ENCODE measurements around the gene HYPK. TPM values are rescaled to one million over a fixed set of nuclear protein-coding genes. Genes with fewer than 3 reads are reported as not detected.
"Not testable (repeated sequence)": the region's sequence is repeated elsewhere in the genome, so short reads cannot be mapped to it uniquely, and the experiment has no call there.

The HYPK gene
- total and polyA plus RNA-seq, 12 donors, result 3.7 to 31.5 (median 20.3) TPM

GRCh38 chr15:43799209-43799944 is 1.0 kb upstream of the HYPK start:
- Histone ChIP-seq H3K27me3 (no peaks in the 10 kb centered on the region), H3K4me1 (replicated peaks in 1 of 2) (peaks cover 17 to 49% of the 10 kb centered on the region in 2 donors), H3K9me3 (replicated peaks in 1 of 3) (no peaks in the 10 kb centered on the region), H3K27ac (peak overlapping the region in 4 of 5 donors; percentile 57 to 98 (median 88)), H3K4me3 (no peak overlapping the region), H3K36me3 (replicated peaks in 1 of 2) (peaks cover 0 to 75% of the 10 kb centered on the region in 2 donors)
- TF ChIP-seq CTCF (IDR thresholded peaks at IDR 0.05), result no peak
- no peak for TF ChIP-seq POLR2A (IDR thresholded peaks at IDR 0.05)
- no peak for DNase-seq
- intact Hi-C loops (cut with DNase I), result no loop called here
- WGBS, 4 donors, result 89 to 93% (median 90%) methylated on average over 16 of the region's 16 CpGs

- 94 to 100% (median 95%) methylated on average over 4 to 8 of the region's 8 CpGs for WGBS, 4 donors
- H3K4me1 ChIP-seq (replicated peaks in 1 of 2), result peaks cover 12 to 44% of the 10 kb centered on the region in 2 donors
- DNase-seq, result peak in 1 of 7 donors; percentile 38
Observed at GRCh38 chr15:43799945-43800285, 484 bp upstream of the HYPK start, which contains the start of gene SERINC4. TSS of gene SERINC4 (minus strand) at chr15:43800220. CDS start at chr15:43799986, 234 bp downstream.

GRCh38 chr15:43802676-43803075 is 2.3 kb downstream of the HYPK start:
- DNase-seq; H3K27me3 ChIP-seq; intact Hi-C loops (cut with DNase I); H3K27ac ChIP-seq; H3K9me3 ChIP-seq (replicated peaks in 1 of 3); H3K4me3 ChIP-seq: not testable (repeated sequence)
- 95 to 99% (median 98%) methylated on average over 7 of the region's 7 CpGs for whole genome bisulfite sequencing, 4 donors
- Histone ChIP-seq H3K4me1 (replicated peaks in 1 of 2) (peaks cover 10 to 23% of the 10 kb centered on the region in 2 donors), H3K36me3 (replicated peaks in 1 of 2) (peaks cover 0 to 77% of the 10 kb centered on the region in 2 donors)

More at GRCh38 chr15:43799945-43800285, 484 bp upstream of the HYPK start, which contains the start of gene SERINC4:
- H3K27me3 ChIP-seq, result no peaks in the 10 kb centered on the region
- peak within 1 kb of the TSS; percentile 57 to 98 (median 82) for H3K27ac ChIP-seq
- peak within 1 kb of the TSS; percentile 55 to 85 (median 71) for H3K4me3 ChIP-seq
- no peak for TF ChIP-seq CTCF (IDR thresholded peaks at IDR 0.05)
- no peak for TF ChIP-seq POLR2A (IDR thresholded peaks at IDR 0.05)
- no peaks in the 10 kb centered on the region for H3K9me3 ChIP-seq (replicated peaks in 1 of 3)
- peaks cover 0 to 76% of the 10 kb centered on the region in 2 donors for H3K36me3 ChIP-seq (replicated peaks in 1 of 2)
- intact Hi-C loops (cut with DNase I), result no loop called here

GRCh38 chr15:43808435-43808950 is 8.1 kb downstream of the HYPK start:
- Histone ChIP-seq H3K9me3 (replicated peaks in 1 of 3) (no peaks in the 10 kb centered on the region), H3K27me3 (no peaks in the 10 kb centered on the region), H3K4me3 (no peak overlapping the region), H3K27ac (no peak overlapping the region), H3K36me3 (replicated peaks in 1 of 2) (peaks cover 0 to 98% of the 10 kb centered on the region in 2 donors), H3K4me1 (replicated peaks in 1 of 2) (no peaks in the 10 kb centered on the region)
- TF ChIP-seq POLR2A (IDR thresholded peaks at IDR 0.05) (no peak), CTCF (IDR thresholded peaks at IDR 0.05) (no peak)
- intact Hi-C loops (cut with DNase I), result no loop called here
- WGBS, 4 donors, result 94 to 96% (median 95%) methylated on average over 5 of the region's 5 CpGs
- peak in 1 of 7 donors; percentile 23 for DNase-seq

Data from adrenal gland (tissue), 12 donors.